GM12892 (cell line): ENCODE data around the gene POMGNT1.
A peak's percentile ranks its signal among the peaks of the same experiment; 100 is the strongest.

Source experiments
- DNase-seq: peaks from one replicate; pipeline ENCODE4 v3.0.0; 2011; ENCODE audit not compliant: insufficient read length
- FAIRE-seq: peaks from 2 replicates; lab custom pipeline; 2011; peaks lifted over from hg19 to GRCh38; lab: Jason Lieb, UNC
- POLR2A ChIP-seq: IDR thresholded peaks from 2 replicates; pipeline ENCODE4 v1.6.1; 2011; ENCODE audit warnings: low read depth, low read length, control low read depth
- POLR2AphosphoS5 ChIP-seq: IDR thresholded peaks from 2 replicates; pipeline ENCODE4 v1.6.1; 2011; ENCODE audit warnings: low read depth, low read length, control low read depth
- TAF1 ChIP-seq: IDR thresholded peaks from 2 replicates; pipeline ENCODE4 v1.6.1; 2011; ENCODE audit warnings: low read depth, mild to moderate bottlenecking, control low read depth, low read length, borderline replicate concordance

POMGNT1 gene

GRCh38 chr1:46204406-46204742 is 6.1 kb upstream of the POMGNT1 start:
- FAIRE-seq (no peak), DNase-seq (no peak)
- TF ChIP-seq POLR2AphosphoS5 = no peak
- no peak for TF ChIP-seq POLR2A
- TF ChIP-seq TAF1 = no peak

- TF ChIP-seq TAF1 = no peak
- no peak for TF ChIP-seq POLR2A
- no peak for TF ChIP-seq POLR2AphosphoS5
- no peak for FAIRE-seq
- no peak for DNase-seq
These were observed 5.6 kb upstream of the POMGNT1 start for GRCh38 chr1:46203738-46204405.

GRCh38 chr1:46199233-46199749 is 1.1 kb upstream of the POMGNT1 start:
- TF ChIP-seq POLR2AphosphoS5 (no peak), TAF1 (no peak), POLR2A (no peak)
- FAIRE-seq (peak; percentile 30), DNase-seq (no peak)

GRCh38 chr1:46197560-46197963 is 672 bp downstream of the POMGNT1 start:
- FAIRE-seq (no peak), DNase-seq (no peak)
- TF ChIP-seq POLR2AphosphoS5 = no peak
- no peak for TF ChIP-seq TAF1
- TF ChIP-seq POLR2A = no peak

GRCh38 chr1:46196609-46197008 is 1.6 kb downstream of the POMGNT1 start:
- no peak for TF ChIP-seq TAF1
- no peak for TF ChIP-seq POLR2A
- TF ChIP-seq POLR2AphosphoS5 = no peak
- FAIRE-seq (no peak), DNase-seq (no peak)

- TF ChIP-seq POLR2A = no peak
- TF ChIP-seq POLR2AphosphoS5 = no peak
- no peak for TF ChIP-seq TAF1
- no peak for DNase-seq
- no peak for FAIRE-seq
These were observed 3.5 kb downstream of the POMGNT1 start for GRCh38 chr1:46194641-46195193.

- TF ChIP-seq TAF1 (no peak), POLR2AphosphoS5 (no peak), POLR2A (no peak)
- FAIRE-seq = no peak
- DNase-seq = no peak
These were observed 4.2 kb downstream of the POMGNT1 start for GRCh38 chr1:46193984-46194570.

- TF ChIP-seq POLR2AphosphoS5 (no peak), TAF1 (no peak), POLR2A (no peak)
- FAIRE-seq = no peak
- no peak for DNase-seq
These were observed 4.9 kb downstream of the POMGNT1 start for GRCh38 chr1:46193285-46193684.

GRCh38 chr1:46192171-46192570 is 6.1 kb downstream of the POMGNT1 start:
- TF ChIP-seq TAF1 (no peak), POLR2A (no peak), POLR2AphosphoS5 (no peak)
- FAIRE-seq (no peak), DNase-seq (no peak)

GRCh38 chr1:46191033-46191701 is 7.1 kb downstream of the POMGNT1 start:
- FAIRE-seq (no peak), DNase-seq (no peak)
- no peak for TF ChIP-seq TAF1

- DNase-seq (peak; percentile 1), FAIRE-seq (no peak)
- TF ChIP-seq POLR2AphosphoS5 = no peak
- TF ChIP-seq POLR2A = no peak
- no peak for TF ChIP-seq TAF1
These were observed 7.7 kb downstream of the POMGNT1 start for GRCh38 chr1:46190539-46190938.
